Cardiac atrium fibroblast (primary cell): ENCODE measurements around the gene DCTN3. TPM values are rescaled to one million over a fixed set of nuclear protein-coding genes. Genes with fewer than 3 reads are reported as not detected.

Experiments used
- total RNA-seq: library from RNA; depleted of rRNA; stranded (reverse); fragments of >200 nt; gene quantifications from 2 replicates; pipeline ENCODE4 v1.2.3, GENCODE V29; 2015

Gene DCTN3
- total RNA-seq, result 101 and 107 TPM in 2 replicates

GRCh38 chr9:34620061-34620994 lies at the start of gene DCTN3:
Gene DCTN3, minus strand, starts transcription at chr9:34620495. Its CDS starts 31 bp downstream, at chr9:34620464.

GRCh38 chr9:34662526-34663302 lies 42.4 kb upstream of the DCTN3 start, which contains the start of gene CCL27:
Gene CCL27, minus strand, starts transcription at chr9:34662657. Its CDS starts 24 bp downstream, at chr9:34662633.

DNA sequence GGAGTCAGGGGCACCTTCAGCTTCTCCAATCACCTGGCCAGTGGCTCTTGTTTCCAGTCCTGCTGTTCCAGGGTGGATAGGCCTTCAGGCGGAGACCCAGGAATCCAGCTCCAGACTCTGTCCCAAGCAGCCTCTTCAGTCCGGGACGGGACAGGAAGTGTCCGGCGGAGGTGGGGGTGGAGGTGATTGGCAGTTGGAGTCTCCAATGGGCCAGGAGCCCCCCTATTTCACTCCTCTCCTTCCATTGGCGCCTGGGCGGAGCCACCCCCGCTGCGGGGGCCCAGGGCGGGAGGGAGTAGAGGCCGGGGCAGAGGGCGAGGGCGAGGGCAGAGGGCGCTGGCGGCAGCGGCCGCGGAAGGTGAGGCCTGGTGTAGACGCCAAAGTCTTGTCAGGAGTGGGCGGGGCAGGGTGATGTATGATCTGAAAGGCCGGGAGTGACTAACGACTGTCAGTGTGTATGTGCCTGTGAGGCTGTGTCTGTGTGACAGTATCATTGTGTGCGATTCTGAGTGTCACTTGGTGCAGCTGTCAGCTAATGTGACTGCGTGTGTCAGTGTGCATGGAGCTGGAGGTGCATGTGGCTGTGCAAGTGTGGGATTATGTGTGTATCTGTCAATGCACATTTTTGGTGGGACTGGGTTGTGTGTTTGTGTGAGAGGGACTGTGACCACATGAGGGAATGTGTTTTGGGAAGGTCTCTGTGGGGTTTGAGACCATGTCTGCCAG lies 31.7 kb upstream of the DCTN3 start, which contains the start of gene IL11RA:
IL11RA (plus strand) TSS at position 310 of the 726 bp plus-strand sequence. CDS start 3,033 bp downstream, outside the sequence.

DNA sequence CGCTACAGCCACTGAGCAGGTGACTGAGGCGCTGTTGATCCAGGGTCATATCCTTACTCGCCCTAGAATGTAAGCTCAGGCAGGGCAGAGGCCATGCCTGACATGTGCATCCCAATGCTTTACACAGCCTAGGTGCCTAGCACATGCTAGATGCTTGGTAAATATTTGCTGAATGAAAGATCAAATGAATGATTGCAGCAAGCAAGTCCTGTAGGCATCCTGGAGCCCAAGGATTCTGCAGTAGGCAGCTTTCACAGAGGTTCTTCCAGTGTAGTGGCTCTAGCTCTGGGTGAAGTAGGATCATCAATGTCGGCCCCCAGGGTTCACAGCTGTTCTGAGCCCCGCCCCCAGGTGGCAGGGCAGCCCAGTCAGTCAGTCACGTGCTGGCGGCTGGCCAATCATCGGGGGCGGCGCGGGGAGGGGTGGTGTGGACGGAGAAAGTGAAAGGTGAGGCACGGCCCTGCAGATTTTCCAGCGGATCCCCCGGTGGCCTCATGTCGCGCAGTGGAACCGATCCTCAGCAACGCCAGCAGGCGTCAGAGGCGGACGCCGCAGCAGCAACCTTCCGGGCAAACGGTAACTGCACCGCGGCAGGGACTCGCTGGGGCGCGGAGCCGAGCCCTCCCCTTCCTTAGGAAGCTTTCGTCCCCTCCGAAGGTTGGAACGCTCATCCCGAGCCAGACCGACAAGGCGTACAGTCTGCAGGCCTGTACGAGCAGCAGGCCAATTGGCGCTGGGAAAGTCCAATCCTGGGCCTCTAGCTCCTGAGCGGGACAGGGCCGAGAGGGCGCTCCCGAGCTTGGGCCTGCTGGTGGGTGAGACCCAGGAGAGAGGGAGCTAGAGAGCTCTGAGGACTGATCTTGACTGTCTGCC lies 26.2 kb upstream of the DCTN3 start, which contains the start of gene GALT:
GALT (plus strand) TSS at position 465 of the 873 bp plus-strand sequence; CDS start at position 495, 30 bp downstream.

DNA sequence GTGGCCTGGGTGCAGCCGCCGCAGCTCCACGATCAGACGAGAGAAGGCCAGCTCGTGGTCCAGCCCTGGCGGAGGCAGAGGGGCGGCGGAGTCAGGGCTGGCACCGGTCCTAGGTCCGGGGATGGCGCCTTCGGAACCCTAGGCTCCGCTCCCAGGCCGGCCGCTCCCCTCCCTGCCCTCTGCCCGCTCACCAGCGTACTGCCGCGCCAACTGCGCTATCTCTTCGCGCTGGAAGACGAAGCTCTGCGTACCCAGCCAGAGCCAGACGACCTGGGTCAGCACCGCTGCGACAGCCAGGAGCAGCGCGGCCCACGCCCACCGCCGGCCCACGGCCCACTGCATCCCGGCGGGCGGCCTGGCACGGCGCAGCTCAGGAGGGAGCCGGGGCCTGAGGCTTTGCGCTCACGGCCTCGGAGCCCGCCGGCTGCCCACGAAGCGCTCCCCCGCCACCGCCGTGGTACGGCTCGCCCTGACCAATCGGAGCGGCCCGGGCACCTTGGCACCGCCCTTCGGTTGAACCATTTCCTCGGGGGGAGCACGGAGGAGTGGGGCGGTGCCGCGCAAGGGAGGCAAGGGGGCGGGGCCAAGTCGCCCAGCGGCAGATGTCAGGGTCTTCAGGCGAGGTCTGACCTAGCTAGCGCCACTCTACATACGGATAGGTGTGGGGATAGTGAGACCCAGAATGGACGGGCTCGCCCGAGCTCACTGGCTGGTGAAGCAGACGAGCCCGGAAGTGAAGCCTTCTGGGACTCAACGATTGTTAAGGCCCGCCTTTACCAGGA lies 17.3 kb upstream of the DCTN3 start, which contains the start of gene SIGMAR1:
SIGMAR1 (minus strand) TSS at position 432 of the 782 bp plus-strand sequence; CDS start at position 342, 90 bp downstream.

DNA sequence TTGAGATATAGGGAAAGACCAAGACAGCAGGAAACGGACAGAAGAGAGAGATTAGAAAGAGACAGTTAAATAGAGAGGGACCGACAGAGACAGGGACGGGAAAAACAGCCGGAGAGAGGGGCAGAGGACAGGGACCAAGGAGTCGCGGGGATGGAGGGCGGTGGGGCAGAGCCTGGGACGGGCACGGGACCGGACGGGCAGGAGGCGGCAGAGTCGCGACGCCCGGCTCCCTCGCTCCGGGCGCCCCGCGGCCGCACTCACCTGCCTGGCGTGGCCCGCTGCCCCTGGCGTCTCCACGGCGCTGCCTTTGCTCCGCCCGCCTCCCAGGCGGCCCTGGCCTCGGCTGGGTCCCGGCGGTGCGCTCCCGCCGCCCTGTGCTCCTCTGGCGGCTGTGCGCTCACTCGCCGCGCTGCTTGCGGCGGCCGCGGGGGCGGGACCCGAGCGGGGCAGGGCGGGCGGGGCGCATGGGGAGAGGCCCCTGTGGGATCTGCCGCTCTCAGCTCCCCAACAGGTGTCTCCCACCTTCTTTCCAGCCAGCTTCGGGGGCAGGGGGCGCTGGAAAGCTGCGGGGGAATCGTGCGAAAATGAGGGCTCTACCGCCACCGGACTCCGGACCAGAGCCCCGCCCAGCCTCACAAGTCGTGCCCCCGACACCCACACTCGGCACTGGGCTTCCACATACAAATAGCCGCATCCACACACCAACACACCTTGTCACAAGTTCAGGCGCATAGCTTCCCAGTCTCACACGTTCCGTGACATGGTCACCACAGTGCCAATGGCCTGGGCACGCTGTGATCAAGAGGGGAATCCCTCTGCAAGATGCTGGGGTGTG lies 8.6 kb upstream of the DCTN3 start, which contains the start of gene ARID3C:
ARID3C (minus strand) TSS at position 411 of the 835 bp plus-strand sequence. CDS start 1,052 bp downstream, outside the sequence.

GRCh38 chr9:34611811-34612787 lies 8.2 kb downstream of the DCTN3 start, which contains the start of gene RPP25L:
Gene RPP25L, minus strand, starts transcription at chr9:34612097. Its CDS starts 801 bp downstream, at chr9:34611296.

DNA sequence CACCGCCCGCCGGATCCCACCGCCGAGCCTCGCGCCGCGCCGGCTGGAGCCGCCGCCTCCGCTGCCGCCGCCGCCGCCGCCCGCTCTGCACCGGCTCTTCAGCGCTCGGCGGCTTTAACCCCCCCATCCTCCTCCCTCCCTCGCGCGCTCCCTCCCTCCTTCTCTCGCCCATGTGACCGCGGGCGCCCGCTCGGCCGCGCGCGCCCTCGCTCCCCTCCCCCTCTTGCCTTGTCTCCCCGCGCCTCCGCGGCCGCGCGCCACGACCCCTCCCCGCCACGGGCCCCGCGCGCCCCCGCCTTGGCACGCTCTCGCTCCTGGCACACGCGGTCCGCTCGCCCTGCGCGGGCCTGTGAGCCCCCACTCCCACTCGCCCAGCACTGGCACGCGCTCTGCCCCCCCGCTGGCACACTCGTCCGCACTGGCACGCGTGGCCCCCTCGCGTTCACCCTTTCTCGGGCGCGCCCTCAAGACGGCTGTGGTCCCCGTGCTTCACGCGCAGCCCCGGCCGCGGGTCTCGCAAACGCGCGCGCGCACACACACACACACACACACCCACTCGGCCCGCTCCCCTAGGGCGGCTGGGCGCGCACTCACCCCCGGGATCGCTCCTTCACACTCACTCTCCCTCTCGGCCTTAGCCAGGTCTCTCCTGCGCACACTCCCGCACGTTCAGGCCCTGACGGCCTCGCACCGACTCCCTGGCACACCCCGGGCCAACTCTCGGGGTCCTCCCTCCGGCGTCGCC lies 30.5 kb downstream of the DCTN3 start, which contains the start of gene CNTFR:
CNTFR (minus strand) TSS at position 89 of the 745 bp plus-strand sequence. CDS start 20,743 bp downstream, outside the sequence.

Other genes with a start within 250 kb of the DCTN3 start
- 1.8 and 2.8 TPM in 2 replicates for gene MYORG, start 243.6 kb downstream of the DCTN3 start, total RNA-seq
- 17.0 and 19.3 TPM in 2 replicates for gene FAM219A, start 161.9 kb downstream of the DCTN3 start, total RNA-seq
- gene DNAI1, start 161.7 kb downstream of the DCTN3 start, total RNA-seq, result not detected in 2 replicates
- gene ENHO, start 97.5 kb downstream of the DCTN3 start, total RNA-seq, result 1.6 TPM in 1 of 2 replicates, not detected in the other
- 0.72 TPM in 1 of 2 replicates, not detected in the other for gene CNTFR, start 30.8 kb downstream of the DCTN3 start, total RNA-seq
- 27.7 and 48.4 TPM in 2 replicates for gene RPP25L, start 8.4 kb downstream of the DCTN3 start, total RNA-seq
- gene ARID3C, start 8.6 kb upstream of the DCTN3 start, total RNA-seq, result 0.72 TPM in 1 of 2 replicates, not detected in the other
- 81.8 and 109 TPM in 2 replicates for gene SIGMAR1, start 17.3 kb upstream of the DCTN3 start, total RNA-seq
- gene GALT, start 26.2 kb upstream of the DCTN3 start, total RNA-seq, result 35.5 and 40.6 TPM in 2 replicates
- gene IL11RA, start 31.7 kb upstream of the DCTN3 start, total RNA-seq, result 18.8 and 25.3 TPM in 2 replicates
- gene CCL27, start 42.2 kb upstream of the DCTN3 start, total RNA-seq, result not detected in 2 replicates
- gene CCL19, start 70.8 kb upstream of the DCTN3 start, total RNA-seq, result not detected in 2 replicates
- 1.4 TPM in 1 of 2 replicates, not detected in the other for gene CCL21, start 89.6 kb upstream of the DCTN3 start, total RNA-seq